Caco-2 (cell line): ENCODE data around the gene KNDC1. TPM values are rescaled to one million over a fixed set of nuclear protein-coding genes. Genes with fewer than 3 reads are reported as not detected.

Experiments
- BruUV-seq: library from RNA; stranded (reverse); fragments of 400-500 nt; replicated peaks from 2 replicates; lab custom pipeline; 2021; lab: Mats Ljungman, UMichigan
- CTCF ChIA-PET: fragments of 300-600 bp; sonication (Branson Sonifier 250); formaldehyde crosslinking; loops from one replicate; lab custom pipeline; 2022; ENCODE audit warnings: antibody characterized with exemption; lab: Charles Lee
- POLR2A ChIA-PET: fragments of 300-600 bp; sonication (Branson Sonifier 250); formaldehyde crosslinking; loops from one replicate; lab custom pipeline; 2022; ENCODE audit warnings: antibody characterized with exemption; lab: Charles Lee
- DNase-seq, 2 experiments: peaks; one replicate each; pipeline versions ENCODE4 v3.0.0 to v3.0.0-alpha.2; 2020 to 2022
- H3K27me3 ChIP-seq: replicated peaks from 2 replicates; pipeline ENCODE4 v1.6.0; 2011; ENCODE audit warnings: low read length; ENCODE audit not compliant: control insufficient read depth, insufficient read depth
- H3K36me3 ChIP-seq: 2 replicates; pipeline ENCODE4 v1.5.1; 2011; ENCODE audit warnings: low read length; ENCODE audit not compliant: control insufficient read depth, insufficient read depth
- H3K4me1 ChIP-seq: fragments of 250-450 bp; sonication (Bioruptor Pico); 2 replicates; pipeline ENCODE4 v1.5.1; 2020; ENCODE audit warnings: mild to moderate bottlenecking
- H3K4me3 ChIP-seq: 2 replicates; pipeline ENCODE4 v1.5.1; 2011; ENCODE audit warnings: low read depth, mild to moderate bottlenecking, control low read depth, low read length
- H3K9me3 ChIP-seq: fragments of 250-450 bp; sonication (Bioruptor Pico); 2 replicates; pipeline ENCODE4 v1.5.1; 2020; ENCODE audit warnings: mild to moderate bottlenecking, moderate library complexity
- H3K27ac Mint-ChIP-seq: one replicate; pipeline ENCODE4 v1.8.0; 2022; ENCODE audit warnings: mixed read lengths; ENCODE audit not compliant: unreplicated experiment
- H3K27me3 Mint-ChIP-seq: one replicate; pipeline ENCODE4 v1.8.0; 2022; ENCODE audit warnings: mixed read lengths; ENCODE audit not compliant: insufficient read depth, unreplicated experiment
- H3K36me3 Mint-ChIP-seq: one replicate; pipeline ENCODE4 v1.8.0; 2022; ENCODE audit warnings: mild to moderate bottlenecking, mixed read lengths; ENCODE audit not compliant: insufficient read depth, unreplicated experiment
- H3K4me1 Mint-ChIP-seq: one replicate; pipeline ENCODE4 v1.8.0; 2022; ENCODE audit warnings: low read depth, mixed read lengths; ENCODE audit not compliant: unreplicated experiment
- H3K4me3 Mint-ChIP-seq: one replicate; pipeline ENCODE4 v1.8.0; 2022; ENCODE audit warnings: mild to moderate bottlenecking, moderate library complexity, mixed read lengths; ENCODE audit not compliant: unreplicated experiment
- H3K9me3 Mint-ChIP-seq: one replicate; pipeline ENCODE4 v1.8.0; 2022; ENCODE audit warnings: mixed read lengths; ENCODE audit not compliant: unreplicated experiment
- CTCF ChIP-seq, 2 experiments: fragments of 200-600 bp in 1 of 2; IDR thresholded peaks; 1 replicate in 1 of 2; 2 replicates in 1 of 2; pipeline versions ENCODE4 v1.5.1 to v1.8.0; 2011 to 2022; ENCODE audit warnings: antibody characterized with exemption in 1 of 2, control low read depth in 1 of 2, inconsistent platforms in 1 of 2, low read depth in 1 of 2, low read length in 1 of 2, mild to moderate bottlenecking in 1 of 2, moderate library complexity in 1 of 2; ENCODE audit not compliant: insufficient read depth in 1 of 2, severe bottlenecking in 1 of 2, unreplicated experiment in 1 of 2
- intact Hi-C: fragments of 100-400 bp; cut with micrococcal nuclease; formaldehyde crosslinking; loops from one replicate; pipeline ENCODE4 v1.10.0; 2022; ENCODE audit not compliant: unreplicated experiment
- total RNA-seq: library from RNA; stranded (reverse); gene quantifications from 2 replicates; pipeline ENCODE4 v1.2.3, GENCODE V29; 2022

KNDC1 gene
- total RNA-seq, 1 experiment from 2014 or later: 3.2 TPM

- no TSS peak for BruUV-seq
These were observed 16.5 kb upstream of the KNDC1 start for GRCh38 chr10:133143546-133143945.

GRCh38 chr10:133144771-133145170, 15.2 kb upstream of the KNDC1 start:
- H3K4me1 Mint-ChIP-seq: peaks cover 16% of the 10 kb centered on the region
- peak overlapping the region; percentile 4 for H3K27ac Mint-ChIP-seq
- no peak overlapping the region for H3K4me3 ChIP-seq
- H3K27me3 ChIP-seq: no peaks in the 10 kb centered on the region
- peak in 1 of 2 experiments; percentile 35 for DNase-seq
- H3K4me3 Mint-ChIP-seq: peak overlapping the region; percentile 75
- intact Hi-C loops: loop anchor here (1.0 to 5.0 kb wide), 4 partner anchors 70 to 163 kb away; partner anchors contain the start of genes TUBGCP2 and ZNF511
- no peaks in the 10 kb centered on the region for H3K27me3 Mint-ChIP-seq
- TSS peak; percentile 92 for BruUV-seq
- no peaks in the 10 kb centered on the region for H3K36me3 ChIP-seq
- CTCF ChIA-PET: interaction anchor here (1.1 kb wide), 1 partner anchor 17 kb away, joined by 4 read pairs; no protein-coding TSS in a partner anchor
- peaks cover 3% of the 10 kb centered on the region; the same call in 1 of the 2 replicates for H3K9me3 ChIP-seq
- POLR2A ChIA-PET: no interaction called here
- H3K9me3 Mint-ChIP-seq: peaks cover 29% of the 10 kb centered on the region
- H3K36me3 Mint-ChIP-seq: no peaks in the 10 kb centered on the region
- TF ChIP-seq CTCF (IDR thresholded peaks at IDR 0.05; ENCODE audit: insufficient read depth in 1 of 2, low read depth in 1 of 2, low read length in 1 of 2, severe bottlenecking in 1 of 2, unreplicated experiment in 1 of 2): no peak
- H3K4me1 ChIP-seq: peaks cover 37% of the 10 kb centered on the region

More at GRCh38 chr10:133143546-133143945, 16.5 kb upstream of the KNDC1 start:
- peak overlapping the region; percentile 75 for H3K4me3 Mint-ChIP-seq
- H3K27me3 Mint-ChIP-seq: no peaks in the 10 kb centered on the region
- no peak for DNase-seq
- H3K36me3 Mint-ChIP-seq: no peaks in the 10 kb centered on the region
- intact Hi-C loops: loop anchor here (5.0 kb wide), 1 partner anchor 164 kb away; the partner anchor contains the start of genes TUBGCP2 and ZNF511
- CTCF ChIA-PET: interaction anchor here (0.6 to 2.0 kb wide), 12 partner anchors 8 to 243 kb away, joined by 3 to 16 read pairs (median 6); no protein-coding TSS in a partner anchor
- H3K4me1 ChIP-seq: peaks cover 40% of the 10 kb centered on the region
- H3K4me3 ChIP-seq: no peak overlapping the region
- peaks cover 16% of the 10 kb centered on the region for H3K4me1 Mint-ChIP-seq
- H3K36me3 ChIP-seq: no peaks in the 10 kb centered on the region
- H3K27ac Mint-ChIP-seq: peak overlapping the region; percentile 4
- POLR2A ChIA-PET: no interaction called here
- TF ChIP-seq CTCF (IDR thresholded peaks at IDR 0.05; ENCODE audit: insufficient read depth in 1 of 2, low read depth in 1 of 2, low read length in 1 of 2, severe bottlenecking in 1 of 2, unreplicated experiment in 1 of 2): no peak
- H3K9me3 ChIP-seq: peaks cover 3% of the 10 kb centered on the region; the same call in 1 of the 2 replicates
- H3K27me3 ChIP-seq: no peaks in the 10 kb centered on the region
- peaks cover 21% of the 10 kb centered on the region for H3K9me3 Mint-ChIP-seq

- Histone ChIP-seq H3K27me3 (no peaks in the 10 kb centered on the region), H3K4me1 (peaks cover 31% of the 10 kb centered on the region), H3K4me3 (no peak overlapping the region), H3K36me3 (no peaks in the 10 kb centered on the region), H3K9me3 (peaks cover 3% of the 10 kb centered on the region; the same call in 1 of the 2 replicates)
- TF ChIP-seq CTCF (IDR thresholded peaks at IDR 0.05; ENCODE audit: insufficient read depth in 1 of 2, low read depth in 1 of 2, low read length in 1 of 2, severe bottlenecking in 1 of 2, unreplicated experiment in 1 of 2): no peak
- peaks cover 27% of the 10 kb centered on the region for H3K4me1 Mint-ChIP-seq
- no peaks in the 10 kb centered on the region for H3K27me3 Mint-ChIP-seq
- no peak for DNase-seq
- POLR2A ChIA-PET: no interaction called here
- no peak overlapping the region for H3K4me3 Mint-ChIP-seq
- no TSS peak for BruUV-seq
- CTCF ChIA-PET: no interaction called here
- no peak overlapping the region for H3K27ac Mint-ChIP-seq
- no peaks in the 10 kb centered on the region for H3K36me3 Mint-ChIP-seq
- H3K9me3 Mint-ChIP-seq: peaks cover 29% of the 10 kb centered on the region
- intact Hi-C loops: no loop called here
These were observed 9.8 kb upstream of the KNDC1 start for GRCh38 chr10:133150226-133150625.
